DMS153 (cell line): Measurements from ENCODE around the gene RPTN.
"Not testable (repeated sequence)": the region's sequence is repeated elsewhere in the genome, so short reads cannot be mapped to it uniquely, and the experiment has no call there.

Experiments used
- DNase-seq: peaks from one replicate; lab custom pipeline; 2025; lab: John Stamatoyannopoulos, UW

Gene RPTN

DNA sequence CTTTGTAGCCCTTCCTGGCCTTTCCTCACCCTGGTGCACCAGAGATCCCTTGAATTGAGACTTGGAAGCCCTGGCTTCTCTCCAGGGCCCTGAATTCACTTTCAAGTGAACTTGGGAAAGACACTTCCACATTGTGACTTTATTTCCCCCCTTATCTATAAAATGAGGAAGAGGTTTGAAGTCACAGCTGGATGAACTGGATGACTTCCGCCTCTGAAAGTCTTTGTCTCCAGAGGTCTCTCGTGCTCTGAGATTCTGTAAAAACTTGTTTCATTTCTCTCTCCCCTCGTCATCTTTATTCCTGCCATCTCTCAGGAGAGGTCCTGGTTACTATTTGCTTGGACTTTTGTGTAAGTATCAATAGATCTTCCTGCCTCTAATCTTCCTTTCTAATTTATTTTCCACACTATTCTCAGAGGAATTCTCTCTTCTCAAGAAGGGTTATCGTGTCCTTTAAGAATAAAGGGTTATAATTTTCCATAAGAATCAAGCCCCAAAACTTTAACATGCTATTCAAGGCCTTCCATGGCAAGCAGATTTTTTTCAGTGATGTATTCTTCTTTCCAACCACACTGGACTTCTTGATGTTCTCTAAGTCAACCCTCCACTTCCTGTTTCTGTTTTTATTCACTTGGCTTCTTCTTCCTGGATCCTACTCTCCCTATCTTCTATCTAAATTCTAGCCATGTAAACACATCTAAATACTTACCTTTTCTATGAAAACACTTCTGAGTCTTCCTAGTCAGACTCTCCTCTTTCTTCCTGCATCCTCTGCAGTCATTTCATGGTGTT, 6.5 kb upstream of the RPTN start:
- no peak for DNase-seq

- no peak for DNase-seq
Observed at GRCh38 chr1:152164517-152165136, 5.6 kb upstream of the RPTN start.

- no peak for DNase-seq
Observed at GRCh38 chr1:152162792-152163463, 3.9 kb upstream of the RPTN start.

GRCh38 chr1:152160576-152160975, 1.5 kb upstream of the RPTN start:
- no peak for DNase-seq

GRCh38 chr1:152153996-152154395, 5.0 kb downstream of the RPTN start:
- no peak for DNase-seq

- DNase-seq, result no peak
Observed at GRCh38 chr1:152151646-152152045, 7.4 kb downstream of the RPTN start.

DNA sequence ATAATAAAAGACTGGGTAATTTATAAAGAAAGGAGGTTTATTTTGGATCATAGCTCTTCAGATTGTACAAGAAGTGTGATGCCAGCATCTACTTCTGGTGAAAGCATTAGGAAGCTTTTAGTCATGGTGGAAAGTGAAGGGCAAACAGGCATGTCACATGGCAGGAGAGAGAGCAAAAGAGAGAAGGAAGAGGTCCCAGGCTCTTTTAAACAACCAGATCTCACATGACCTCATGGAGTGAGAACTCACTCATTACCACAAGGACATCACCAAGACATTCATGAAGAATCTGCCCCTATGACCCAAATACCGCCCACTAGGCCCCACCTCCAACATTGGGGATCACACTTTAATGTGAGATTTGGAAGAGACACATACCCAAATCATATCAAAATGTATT, 10.0 kb downstream of the RPTN start:
- no peak for DNase-seq

DNA sequence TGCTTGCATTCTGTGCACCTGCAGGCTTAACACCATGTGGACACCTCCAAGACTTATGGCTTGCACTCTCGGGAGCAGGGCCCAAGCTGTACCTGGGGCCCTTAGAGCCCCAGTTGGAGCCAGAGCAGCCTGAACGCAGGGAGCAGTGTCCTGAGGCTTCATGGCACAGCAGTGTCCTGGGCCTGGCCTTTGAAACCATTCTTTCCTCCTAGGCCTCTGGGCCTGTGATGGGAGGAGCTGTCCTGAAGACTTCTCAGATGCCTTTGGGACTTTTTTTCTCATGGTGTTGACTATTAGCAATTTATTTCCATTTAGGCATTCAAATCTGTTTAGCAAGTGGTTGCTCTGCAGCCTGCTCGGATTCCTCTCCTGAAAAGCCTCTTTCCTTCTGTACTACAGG, 11.0 kb downstream of the RPTN start:
- DNase-seq, result no peak

GRCh38 chr1:152145769-152146168, 13.3 kb downstream of the RPTN start:
- no peak for DNase-seq

DNA sequence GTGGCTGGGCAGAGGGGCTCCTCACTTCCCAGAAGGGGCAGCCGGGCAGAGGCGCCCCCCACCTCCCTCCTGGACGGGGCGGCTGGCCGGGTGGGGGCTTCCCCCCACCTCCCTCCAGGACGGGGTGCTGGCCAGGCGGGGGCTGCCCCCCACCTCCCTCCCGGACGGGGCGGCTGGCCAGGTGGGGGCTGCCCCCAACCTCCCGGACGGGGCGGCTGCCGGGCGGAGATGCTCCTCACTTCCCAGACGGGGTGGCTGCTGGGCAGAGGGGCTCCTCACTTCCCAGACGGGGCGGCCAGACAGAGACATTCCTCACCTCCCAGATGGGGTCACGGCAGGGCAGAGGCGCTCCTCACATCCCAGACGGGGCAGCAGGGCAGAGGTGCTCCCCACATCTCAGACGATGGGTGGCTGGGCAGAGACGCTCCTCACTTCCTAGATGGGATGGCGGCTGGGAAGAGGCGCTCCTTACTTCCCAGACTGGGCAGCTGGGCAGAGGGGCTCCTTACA, 14.3 kb downstream of the RPTN start:
- DNase-seq, result not testable (repeated sequence)

DNA sequence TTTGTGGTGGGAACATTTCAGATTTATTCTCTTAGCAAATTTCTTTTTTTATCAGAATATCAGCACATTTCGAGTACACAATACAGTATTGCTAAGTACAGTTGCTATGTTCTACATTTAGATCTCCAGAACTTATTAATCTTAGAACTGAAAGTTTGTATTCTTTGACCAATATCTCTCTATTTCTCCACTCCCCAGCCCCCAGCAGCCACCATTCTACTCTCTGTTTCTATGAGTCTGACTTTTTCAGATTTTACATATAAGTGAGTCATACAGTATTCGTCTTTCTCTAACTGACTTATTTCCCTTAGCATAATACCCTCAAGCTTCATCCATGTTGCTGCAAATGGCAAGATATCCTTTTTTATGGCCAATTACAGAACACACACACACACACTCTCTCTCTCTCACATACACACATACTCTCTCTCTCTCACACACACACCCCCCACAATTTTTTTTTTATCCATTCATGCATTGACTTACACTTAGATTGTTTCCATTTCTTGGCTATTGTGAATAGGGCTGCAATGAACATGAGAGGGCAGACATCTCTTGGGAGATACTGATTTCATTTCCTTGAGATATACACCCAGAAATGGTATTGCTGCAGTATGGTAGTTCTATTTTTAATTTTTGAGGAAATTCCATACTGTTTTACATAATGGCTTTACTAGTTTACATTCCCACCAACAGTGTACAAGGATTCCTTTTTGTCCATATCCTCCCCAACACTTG, 15.7 kb downstream of the RPTN start:
- no peak for DNase-seq

GRCh38 chr1:152141971-152142584, 16.9 kb downstream of the RPTN start:
- peak; percentile 21 for DNase-seq

GRCh38 chr1:152137215-152137614, 21.8 kb downstream of the RPTN start:
- DNase-seq, result no peak

- DNase-seq, result no peak
Observed at GRCh38 chr1:152130186-152130585, 28.8 kb downstream of the RPTN start.

DNA sequence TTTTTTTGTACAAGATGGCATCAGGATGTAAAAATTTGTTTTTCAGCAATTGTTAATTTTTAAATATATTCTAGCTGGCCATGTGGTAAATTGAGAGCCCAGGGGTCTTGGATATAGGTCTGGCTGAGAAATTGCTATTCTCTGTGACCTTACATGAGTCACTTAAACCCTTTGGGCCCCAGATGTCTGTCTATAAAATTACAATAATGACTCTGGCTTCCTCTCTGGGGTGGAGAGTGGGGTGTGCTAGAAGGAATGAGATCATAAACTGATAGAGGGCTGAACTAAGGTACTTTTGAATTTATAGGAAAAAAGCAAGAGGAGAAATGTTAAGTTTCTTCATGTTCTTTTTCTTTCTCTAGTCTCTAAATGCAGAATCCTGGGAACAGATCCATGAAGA, 31.4 kb downstream of the RPTN start:
- DNase-seq, result no peak

DNA sequence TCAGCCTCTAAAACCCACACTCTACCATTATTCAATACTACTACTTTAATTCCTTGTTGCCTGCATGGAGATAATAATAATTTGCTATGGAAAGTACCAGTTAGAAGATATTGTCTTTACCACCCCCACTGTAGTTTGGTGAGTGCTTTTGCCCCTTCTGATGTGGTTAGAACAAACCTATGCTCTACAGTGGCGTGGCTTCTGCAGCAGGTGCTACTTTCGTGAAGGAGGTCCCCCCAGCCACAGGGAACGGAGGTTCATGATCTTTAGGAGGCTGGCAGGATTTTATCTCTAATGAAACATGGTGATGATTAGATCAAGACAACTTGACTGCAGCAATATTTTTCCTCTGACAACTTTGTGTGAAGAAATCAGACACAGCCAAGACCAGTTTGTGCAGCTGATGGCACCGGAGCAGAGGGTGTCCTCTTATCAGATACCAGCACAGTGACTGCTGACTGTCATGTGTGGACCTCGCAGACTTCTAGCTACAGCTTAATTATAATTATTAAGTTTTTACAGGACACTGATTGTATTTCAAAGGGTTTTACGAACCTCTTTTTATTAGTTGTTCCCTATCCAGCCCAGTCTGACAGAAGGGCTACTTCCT, 33.1 kb downstream of the RPTN start:
- no peak for DNase-seq

DNA sequence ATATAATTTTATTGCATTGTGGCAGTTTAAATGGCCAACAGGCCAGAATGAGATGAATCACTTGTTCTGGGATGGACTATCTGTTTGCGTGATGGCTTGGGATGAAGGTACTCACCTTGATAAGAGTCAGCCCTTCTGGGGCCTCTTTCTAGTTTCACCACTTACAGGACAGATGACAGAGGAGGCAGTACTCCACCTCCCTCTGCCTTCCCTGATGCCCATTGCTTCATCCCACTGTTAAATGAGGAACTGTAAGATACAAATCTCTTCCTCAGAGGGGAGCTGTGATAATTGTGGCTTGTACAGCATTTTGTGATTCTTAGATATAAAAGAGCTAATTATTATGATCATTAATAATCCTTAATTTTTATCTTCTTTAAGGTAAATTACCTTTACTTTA, 40.1 kb downstream of the RPTN start:
- no peak for DNase-seq

DNA sequence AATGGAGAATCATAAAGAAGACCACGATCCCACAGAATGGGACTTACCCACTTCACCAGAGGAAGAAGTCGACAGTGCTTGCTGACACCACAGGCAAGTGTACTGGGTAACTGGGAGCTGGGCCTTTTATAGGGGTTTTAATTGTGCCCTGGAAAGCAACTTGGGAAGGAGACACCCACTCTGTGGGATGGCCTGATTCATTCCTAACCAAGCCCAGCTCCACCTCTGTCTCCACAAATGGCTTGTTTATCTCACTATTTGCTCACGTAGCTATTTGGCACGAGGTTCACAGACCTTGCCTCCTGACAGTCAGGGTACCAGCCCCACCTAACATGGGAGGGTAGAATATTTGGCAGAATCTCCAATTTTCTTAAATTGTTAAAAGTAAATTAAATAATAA, 43.7 kb downstream of the RPTN start, which contains the start of gene TCHH:
Gene TCHH, minus strand, starts transcription at position 101 of the 400 bp plus-strand sequence. CDS start 1,364 bp downstream, outside the sequence.
- DNase-seq, result no peak

DNA sequence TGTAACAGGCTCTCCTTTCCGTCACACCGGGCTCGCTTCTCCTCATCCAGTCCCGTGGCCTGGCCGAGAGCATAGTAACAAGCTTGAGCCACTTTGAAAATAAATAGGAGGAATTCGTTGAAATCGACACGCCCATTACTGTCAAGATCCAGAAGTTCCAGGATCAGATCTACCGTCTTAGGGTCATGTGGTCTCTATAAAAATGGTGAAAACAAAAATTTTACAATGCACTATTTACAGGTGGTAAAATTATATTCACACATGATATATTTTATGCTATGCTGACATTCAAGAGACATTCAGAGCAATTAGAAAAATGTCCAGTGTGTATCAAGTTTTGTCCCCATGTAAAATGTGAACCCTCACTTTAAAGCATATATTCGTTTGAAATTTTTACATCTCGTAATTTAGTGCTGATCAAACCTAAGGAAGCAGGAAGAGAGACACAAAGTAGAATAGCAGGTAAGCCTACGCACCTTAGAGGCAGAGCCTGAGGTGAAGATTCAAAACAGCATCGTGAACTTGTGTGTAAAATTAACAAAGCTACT, 46.1 kb downstream of the RPTN start:
- no peak for DNase-seq

GRCh38 chr1:152112101-152112884, 46.7 kb downstream of the RPTN start:
- DNase-seq, result no peak
